Measurements from ENCODE around the gene GTPBP3.

Gene GTPBP3

GRCh38 chr19:17309965-17310461, 27.3 kb upstream of the GTPBP3 start:
- DNase-seq, result no peak

- peak; percentile 83 for DNase-seq
These were observed 25.7 kb upstream of the GTPBP3 start for GRCh38 chr19:17311455-17312188.

GRCh38 chr19:17312189-17313113, 24.9 kb upstream of the GTPBP3 start:
- DNase-seq, result no peak

- no peak for DNase-seq
These were observed 23.3 kb upstream of the GTPBP3 start for GRCh38 chr19:17314007-17314593.

- DNase-seq, result no peak
These were observed 18.4 kb upstream of the GTPBP3 start for GRCh38 chr19:17318966-17319365.

GRCh38 chr19:17319473-17320238, 17.7 kb upstream of the GTPBP3 start:
- no peak for DNase-seq

GRCh38 chr19:17320435-17320834, 16.9 kb upstream of the GTPBP3 start:
- DNase-seq, result no peak

- no peak for DNase-seq
These were observed 15.5 kb upstream of the GTPBP3 start for GRCh38 chr19:17321655-17322489.

GRCh38 chr19:17322854-17323253, 14.5 kb upstream of the GTPBP3 start:
- DNase-seq, result peak; percentile 46

- DNase-seq, result no peak
These were observed 13.9 kb upstream of the GTPBP3 start for GRCh38 chr19:17323300-17323963.

- DNase-seq, result peak; percentile 58
These were observed 13.4 kb upstream of the GTPBP3 start for GRCh38 chr19:17323964-17324332.

- no peak for DNase-seq
These were observed 12.8 kb upstream of the GTPBP3 start for GRCh38 chr19:17324357-17325114.

GRCh38 chr19:17325133-17325532, 12.2 kb upstream of the GTPBP3 start:
- no peak for DNase-seq

- no peak for DNase-seq
These were observed 11.3 kb upstream of the GTPBP3 start for GRCh38 chr19:17325881-17326594.

- peak; percentile 99 for DNase-seq
These were observed 10.8 kb upstream of the GTPBP3 start for GRCh38 chr19:17326595-17326966.

- DNase-seq, result no peak
These were observed 10.2 kb upstream of the GTPBP3 start for GRCh38 chr19:17327068-17327653.

GRCh38 chr19:17327654-17328516, 9.5 kb upstream of the GTPBP3 start:
- peak; percentile 90 for DNase-seq
